ENCODE measurements around the gene NUDCD3. TPM values are rescaled to one million over a fixed set of nuclear protein-coding genes. Genes with fewer than 3 reads are reported as not detected.

Gene NUDCD3
- total RNA-seq, 2 donors from 2014 or later, result 20.4 to 20.8 TPM

DNA sequence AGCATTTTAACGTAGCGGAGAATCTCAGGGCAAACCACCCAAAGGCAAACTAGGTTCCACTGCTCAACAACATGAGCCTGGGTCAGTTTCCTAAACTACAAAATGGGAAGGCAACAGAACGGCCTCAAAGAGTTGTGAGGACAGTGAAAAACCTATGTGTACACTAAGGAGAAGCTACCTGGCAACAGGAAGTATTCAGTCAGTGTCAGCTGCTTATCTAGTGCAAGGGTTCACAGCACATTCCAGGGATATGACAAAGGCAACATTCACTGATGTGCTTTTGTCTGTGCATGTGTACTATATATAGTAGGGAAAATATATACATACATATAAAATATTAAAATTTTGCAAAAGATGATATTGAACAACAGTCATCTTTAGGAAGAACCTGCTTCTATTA lies 17.2 kb downstream of the NUDCD3 start:
- DNase-seq (no peak), ATAC-seq (no peak)
- Histone ChIP-seq H3K27ac (no peak overlapping the region), H3K27me3 (no peaks in the 10 kb centered on the region), H3K4me3 (no peak overlapping the region), H3K9me3 (no peaks in the 10 kb centered on the region), H3K4me1 (peaks cover 24% of the 10 kb centered on the region), H3K36me3 (replicated peaks in 1 of 2; ENCODE audit: insufficient read depth in 1 of 2, low read depth in 2 of 2) (peaks cover 0 to 7% of the 10 kb centered on the region in 2 donors)
- TF ChIP-seq, protein P1, sequence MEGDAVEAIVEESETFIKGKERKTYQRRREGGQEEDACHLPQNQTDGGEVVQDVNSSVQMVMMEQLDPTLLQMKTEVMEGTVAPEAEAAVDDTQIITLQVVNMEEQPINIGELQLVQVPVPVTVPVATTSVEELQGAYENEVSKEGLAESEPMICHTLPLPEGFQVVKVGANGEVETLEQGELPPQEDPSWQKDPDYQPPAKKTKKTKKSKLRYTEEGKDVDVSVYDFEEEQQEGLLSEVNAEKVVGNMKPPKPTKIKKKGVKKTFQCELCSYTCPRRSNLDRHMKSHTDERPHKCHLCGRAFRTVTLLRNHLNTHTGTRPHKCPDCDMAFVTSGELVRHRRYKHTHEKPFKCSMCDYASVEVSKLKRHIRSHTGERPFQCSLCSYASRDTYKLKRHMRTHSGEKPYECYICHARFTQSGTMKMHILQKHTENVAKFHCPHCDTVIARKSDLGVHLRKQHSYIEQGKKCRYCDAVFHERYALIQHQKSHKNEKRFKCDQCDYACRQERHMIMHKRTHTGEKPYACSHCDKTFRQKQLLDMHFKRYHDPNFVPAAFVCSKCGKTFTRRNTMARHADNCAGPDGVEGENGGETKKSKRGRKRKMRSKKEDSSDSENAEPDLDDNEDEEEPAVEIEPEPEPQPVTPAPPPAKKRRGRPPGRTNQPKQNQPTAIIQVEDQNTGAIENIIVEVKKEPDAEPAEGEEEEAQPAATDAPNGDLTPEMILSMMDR (IDR thresholded peaks at IDR 0.05), result no peak
- no peak for TF ChIP-seq POLR2A (IDR thresholded peaks at IDR 0.05)
- WGBS, 2 donors, result 73 to 75% methylated on average over 3 of the region's 3 CpGs
- intact Hi-C loops (cut with DNase I), result loop anchor here (10.0 kb wide), 1 partner anchor 228 kb away; no protein-coding TSS in a partner anchor

DNA sequence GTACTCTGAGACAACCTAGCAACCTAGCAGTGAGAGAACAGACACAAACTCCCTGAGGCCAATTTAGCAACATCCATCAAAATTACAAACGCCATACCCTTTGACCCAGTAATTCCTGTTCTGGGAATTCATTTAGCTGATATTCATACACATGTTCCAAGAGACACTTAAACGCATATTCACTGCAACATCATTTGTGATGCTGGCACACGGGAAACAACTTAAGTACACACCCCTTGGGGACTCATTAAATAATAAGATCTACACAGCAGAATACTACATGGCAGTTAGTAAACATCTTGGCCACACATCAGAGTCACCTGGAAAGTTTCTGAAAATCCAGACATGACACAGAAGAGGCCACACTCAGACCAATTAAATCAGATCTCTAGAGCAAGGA lies 17.6 kb downstream of the NUDCD3 start:
- H3K27ac ChIP-seq, result no peak overlapping the region
- DNase-seq (no peak), ATAC-seq (no peak)
- H3K9me3 ChIP-seq, result no peaks in the 10 kb centered on the region
- TF ChIP-seq POLR2A (IDR thresholded peaks at IDR 0.05), result no peak
- TF ChIP-seq, protein P1 (IDR thresholded peaks at IDR 0.05), result no peak
- intact Hi-C loops (cut with DNase I), result loop anchor here (10.0 kb wide), 1 partner anchor 228 kb away; no protein-coding TSS in a partner anchor
- no peak overlapping the region for H3K4me3 ChIP-seq
- H3K27me3 ChIP-seq, result no peaks in the 10 kb centered on the region
- H3K4me1 ChIP-seq, result peaks cover 24% of the 10 kb centered on the region
- 49 to 55% methylated on average over 3 of the region's 3 CpGs for WGBS, 2 donors
- peaks cover 0 to 7% of the 10 kb centered on the region in 2 donors for H3K36me3 ChIP-seq (replicated peaks in 1 of 2; ENCODE audit: insufficient read depth in 1 of 2, low read depth in 2 of 2)

DNA sequence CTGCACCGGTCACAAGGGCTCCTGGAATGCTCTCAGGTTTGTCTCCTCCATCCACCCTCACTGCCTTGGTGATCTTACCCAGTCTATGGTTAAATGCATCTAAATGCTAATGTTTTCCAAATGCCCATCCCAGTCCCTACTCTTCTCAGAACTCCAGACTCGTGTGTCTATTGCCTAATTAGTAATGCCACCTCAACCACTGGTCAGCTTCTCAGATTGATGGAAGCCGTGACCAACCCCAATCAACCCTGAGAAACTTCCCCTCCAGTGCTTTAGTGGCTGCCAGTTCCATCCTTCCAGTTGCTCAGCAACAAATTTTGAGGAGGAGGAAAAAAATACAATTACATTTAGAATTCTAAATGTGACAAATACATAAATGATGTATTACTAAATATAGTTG lies 18.6 kb downstream of the NUDCD3 start:
- Histone ChIP-seq H3K27me3 (no peaks in the 10 kb centered on the region), H3K4me3 (no peak overlapping the region), H3K27ac (no peak overlapping the region), H3K4me1 (peaks cover 24% of the 10 kb centered on the region), H3K36me3 (replicated peaks in 1 of 2; ENCODE audit: insufficient read depth in 1 of 2, low read depth in 2 of 2) (peaks cover 0 to 5% of the 10 kb centered on the region in 2 donors), H3K9me3 (no peaks in the 10 kb centered on the region)
- DNase-seq (no peak), ATAC-seq (no peak)
- intact Hi-C loops (cut with DNase I), result loop anchor here (10.0 kb wide), 1 partner anchor 227 kb away; no protein-coding TSS in a partner anchor
- 74 to 75% methylated on average over 3 of the region's 3 CpGs for WGBS, 2 donors
- TF ChIP-seq POLR2A (IDR thresholded peaks at IDR 0.05), result no peak

DNA sequence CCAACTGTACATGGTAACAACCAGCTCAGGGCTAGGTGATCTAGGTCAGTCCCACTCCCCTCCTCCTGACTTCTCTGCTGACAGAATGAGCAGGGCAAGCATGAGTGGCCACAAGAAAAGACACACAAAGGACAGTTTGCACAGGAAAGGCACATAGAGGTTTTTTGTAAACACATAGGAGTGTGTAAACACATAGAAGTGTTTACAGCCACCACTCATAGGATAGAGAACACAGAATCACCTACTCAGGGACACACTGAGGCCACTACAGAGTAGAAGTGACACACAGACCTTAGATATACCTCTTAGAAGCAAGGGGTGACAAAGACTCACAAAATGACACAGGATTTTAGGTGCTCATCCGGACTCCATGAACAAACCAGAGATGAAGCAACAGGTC lies 19.0 kb downstream of the NUDCD3 start:
- no peak for DNase-seq
- intact Hi-C loops (cut with DNase I), result loop anchor here (10.0 kb wide), 1 partner anchor 227 kb away; no protein-coding TSS in a partner anchor
- TF ChIP-seq POLR2A (IDR thresholded peaks at IDR 0.05), result no peak
- TF ChIP-seq, protein P1 (IDR thresholded peaks at IDR 0.05), result no peak
- H3K36me3 ChIP-seq (replicated peaks in 1 of 2; ENCODE audit: insufficient read depth in 1 of 2, low read depth in 2 of 2), result peaks cover 0 to 4% of the 10 kb centered on the region in 2 donors
- no peak for ATAC-seq
- H3K4me3 ChIP-seq, result no peak overlapping the region
- no peaks in the 10 kb centered on the region for H3K27me3 ChIP-seq
- 86 to 92% methylated on average over 1 of the region's 1 CpG for WGBS, 2 donors
- no peaks in the 10 kb centered on the region for H3K9me3 ChIP-seq
- H3K27ac ChIP-seq, result no peak overlapping the region
- H3K4me1 ChIP-seq, result peaks cover 24% of the 10 kb centered on the region

DNA sequence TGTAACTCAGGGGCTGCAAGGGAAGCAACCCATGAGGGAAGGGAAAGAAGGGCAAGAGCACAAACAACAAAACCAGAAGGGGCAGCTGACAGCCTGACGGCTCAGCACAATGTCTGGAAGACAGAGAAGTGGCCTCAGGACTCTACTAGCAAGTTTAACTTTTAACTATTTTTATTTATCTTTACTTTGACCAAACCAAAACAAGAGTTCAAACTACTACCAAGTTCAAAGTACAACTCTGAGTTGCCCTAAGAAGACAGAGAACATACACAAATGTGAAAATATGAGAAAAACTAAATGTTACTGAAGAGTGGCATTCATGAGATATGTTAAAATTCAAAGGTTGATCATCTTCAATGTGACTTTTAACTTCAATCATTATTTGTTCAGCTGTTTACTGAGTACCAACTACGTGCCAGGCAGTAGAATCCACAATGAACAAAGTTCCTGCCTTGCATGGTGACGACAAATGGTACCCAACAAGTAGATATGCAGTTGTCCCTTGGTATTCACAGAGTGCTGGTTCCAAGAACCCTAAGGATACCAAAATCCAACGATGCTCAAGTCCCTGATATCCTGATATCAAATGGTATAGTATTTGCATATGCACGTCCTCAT lies 19.7 kb downstream of the NUDCD3 start:
- Histone ChIP-seq H3K9me3 (no peaks in the 10 kb centered on the region), H3K36me3 (replicated peaks in 1 of 2; ENCODE audit: insufficient read depth in 1 of 2, low read depth in 2 of 2) (no peaks in the 10 kb centered on the region), H3K27ac (no peak overlapping the region), H3K4me1 (peaks cover 24% of the 10 kb centered on the region), H3K27me3 (no peaks in the 10 kb centered on the region), H3K4me3 (no peak overlapping the region)
- no peak for ATAC-seq
- no peak for DNase-seq
- TF ChIP-seq, protein P1 (IDR thresholded peaks at IDR 0.05), result no peak
- TF ChIP-seq POLR2A (IDR thresholded peaks at IDR 0.05), result no peak
- intact Hi-C loops (cut with DNase I), result loop anchor here (10.0 kb wide), 1 partner anchor 226 kb away; no protein-coding TSS in a partner anchor
- WGBS, 2 donors, result 61 to 77% methylated on average over 5 of the region's 5 CpGs
